Measurements from ENCODE around the gene MAU2. TPM values are rescaled to one million over a fixed set of nuclear protein-coding genes. Genes with fewer than 3 reads are reported as not detected.

The MAU2 gene
- total and polyA plus RNA-seq, 2 of the 13 experiments (the other 11 are each of a cell fraction or from before 2014, with no cell fraction given): 16.8 to 33.8 TPM

DNA sequence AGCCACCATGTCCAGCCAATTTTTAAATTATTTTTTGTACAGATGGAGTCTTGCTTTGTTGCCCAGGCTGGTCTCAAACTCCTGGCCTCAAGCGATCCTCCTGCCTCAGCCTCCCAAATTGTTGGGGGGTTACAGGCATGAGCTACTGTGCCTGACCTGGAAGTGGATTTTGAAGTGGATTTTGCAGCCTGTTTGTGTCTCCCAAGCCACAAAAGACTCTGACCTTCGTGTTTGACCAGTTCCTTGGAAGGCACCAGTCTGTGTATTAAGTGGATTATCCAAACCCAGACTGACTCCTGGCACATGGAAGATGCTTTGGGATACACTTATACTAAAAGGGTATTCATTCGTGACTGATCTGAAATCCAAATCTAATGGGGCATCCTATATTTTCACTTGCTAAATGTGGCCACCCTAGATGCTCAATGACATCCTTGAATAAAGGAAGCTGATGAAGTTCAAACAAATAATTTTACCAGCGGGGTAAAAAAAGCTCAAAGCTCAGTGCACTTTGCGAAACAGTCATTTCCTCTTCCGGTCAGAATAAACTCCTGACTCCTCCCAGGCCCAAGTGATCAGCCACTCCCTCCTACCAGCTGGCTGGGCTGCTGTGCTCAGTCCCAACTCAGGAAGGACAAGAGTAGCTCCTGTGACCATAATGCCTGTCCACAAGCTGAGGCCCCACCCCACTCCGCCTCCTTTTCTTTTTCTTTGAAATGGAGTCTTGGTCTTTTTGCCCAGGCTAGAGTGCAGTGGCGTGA, 52.2 kb downstream of the MAU2 start (continued):
- peak; percentile 66; the same call in 1 of the 2 replicates for TF ChIP-seq POGZ (CRISPR knock-in tag; IDR thresholded peaks at IDR 0.05)
- TF ChIP-seq ZNF33B (CRISPR knock-in tag; IDR thresholded peaks at IDR 0.05): no peak
- TF ChIP-seq NCOR1 (IDR thresholded peaks at IDR 0.05; ENCODE audit: borderline replicate concordance, low read length): peak; percentile 48; the same call in 1 of the 2 replicates
- TF ChIP-seq SP5 (CRISPR knock-in tag; IDR thresholded peaks at IDR 0.05; ENCODE audit: borderline replicate concordance, low read depth): peak; percentile 70; the same call in 1 of the 2 replicates
- TF ChIP-seq, protein P1, sequence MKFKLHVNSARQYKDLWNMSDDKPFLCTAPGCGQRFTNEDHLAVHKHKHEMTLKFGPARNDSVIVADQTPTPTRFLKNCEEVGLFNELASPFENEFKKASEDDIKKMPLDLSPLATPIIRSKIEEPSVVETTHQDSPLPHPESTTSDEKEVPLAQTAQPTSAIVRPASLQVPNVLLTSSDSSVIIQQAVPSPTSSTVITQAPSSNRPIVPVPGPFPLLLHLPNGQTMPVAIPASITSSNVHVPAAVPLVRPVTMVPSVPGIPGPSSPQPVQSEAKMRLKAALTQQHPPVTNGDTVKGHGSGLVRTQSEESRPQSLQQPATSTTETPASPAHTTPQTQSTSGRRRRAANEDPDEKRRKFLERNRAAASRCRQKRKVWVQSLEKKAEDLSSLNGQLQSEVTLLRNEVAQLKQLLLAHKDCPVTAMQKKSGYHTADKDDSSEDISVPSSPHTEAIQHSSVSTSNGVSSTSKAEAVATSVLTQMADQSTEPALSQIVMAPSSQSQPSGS (CRISPR knock-in tag; IDR thresholded peaks at IDR 0.05): peak; percentile 14; the same call in 1 of the 2 replicates
- peak; percentile 62; the same call in 1 of the 2 replicates for TF ChIP-seq ZNF567 (CRISPR knock-in tag; IDR thresholded peaks at IDR 0.05; ENCODE audit: borderline replicate concordance)
- TF ChIP-seq EP300 (IDR thresholded peaks at IDR 0.05; ENCODE audit: low read depth in 2 of 2, low read length in 2 of 2): peak in 1 of 2 experiments; percentile 44; a peak in 1 of 4 replicates
- no peak for TF ChIP-seq EP300 (CRISPR knock-in tag; IDR thresholded peaks at IDR 0.05; ENCODE audit: borderline replicate concordance)
- no peak for TF ChIP-seq ZFP36L2 (CRISPR knock-in tag; IDR thresholded peaks at IDR 0.05)
- no peak for TF ChIP-seq SNAPC2 (CRISPR knock-in tag; IDR thresholded peaks at IDR 0.05)
- no peak for TF ChIP-seq ZNF776 (CRISPR knock-in tag; IDR thresholded peaks at IDR 0.05)
- TF ChIP-seq, protein P2, sequence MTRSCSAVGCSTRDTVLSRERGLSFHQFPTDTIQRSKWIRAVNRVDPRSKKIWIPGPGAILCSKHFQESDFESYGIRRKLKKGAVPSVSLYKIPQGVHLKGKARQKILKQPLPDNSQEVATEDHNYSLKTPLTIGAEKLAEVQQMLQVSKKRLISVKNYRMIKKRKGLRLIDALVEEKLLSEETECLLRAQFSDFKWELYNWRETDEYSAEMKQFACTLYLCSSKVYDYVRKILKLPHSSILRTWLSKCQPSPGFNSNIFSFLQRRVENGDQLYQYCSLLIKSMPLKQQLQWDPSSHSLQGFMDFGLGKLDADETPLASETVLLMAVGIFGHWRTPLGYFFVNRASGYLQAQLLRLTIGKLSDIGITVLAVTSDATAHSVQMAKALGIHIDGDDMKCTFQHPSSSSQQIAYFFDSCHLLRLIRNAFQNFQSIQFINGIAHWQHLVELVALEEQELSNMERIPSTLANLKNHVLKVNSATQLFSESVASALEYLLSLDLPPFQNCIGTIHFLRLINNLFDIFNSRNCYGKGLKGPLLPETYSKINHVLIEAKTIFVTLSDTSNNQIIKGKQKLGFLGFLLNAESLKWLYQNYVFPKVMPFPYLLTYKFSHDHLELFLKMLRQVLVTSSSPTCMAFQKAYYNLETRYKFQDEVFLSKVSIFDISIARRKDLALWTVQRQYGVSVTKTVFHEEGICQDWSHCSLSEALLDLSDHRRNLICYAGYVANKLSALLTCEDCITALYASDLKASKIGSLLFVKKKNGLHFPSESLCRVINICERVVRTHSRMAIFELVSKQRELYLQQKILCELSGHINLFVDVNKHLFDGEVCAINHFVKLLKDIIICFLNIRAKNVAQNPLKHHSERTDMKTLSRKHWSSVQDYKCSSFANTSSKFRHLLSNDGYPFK (CRISPR knock-in tag; IDR thresholded peaks at IDR 0.05; ENCODE audit: borderline replicate concordance): no peak
- no peak for TF ChIP-seq ZNF33A (CRISPR knock-in tag; IDR thresholded peaks at IDR 0.05; ENCODE audit: borderline replicate concordance)
- TF ChIP-seq WIZ (CRISPR knock-in tag; IDR thresholded peaks at IDR 0.05): no peak
- TF ChIP-seq, protein P3, sequence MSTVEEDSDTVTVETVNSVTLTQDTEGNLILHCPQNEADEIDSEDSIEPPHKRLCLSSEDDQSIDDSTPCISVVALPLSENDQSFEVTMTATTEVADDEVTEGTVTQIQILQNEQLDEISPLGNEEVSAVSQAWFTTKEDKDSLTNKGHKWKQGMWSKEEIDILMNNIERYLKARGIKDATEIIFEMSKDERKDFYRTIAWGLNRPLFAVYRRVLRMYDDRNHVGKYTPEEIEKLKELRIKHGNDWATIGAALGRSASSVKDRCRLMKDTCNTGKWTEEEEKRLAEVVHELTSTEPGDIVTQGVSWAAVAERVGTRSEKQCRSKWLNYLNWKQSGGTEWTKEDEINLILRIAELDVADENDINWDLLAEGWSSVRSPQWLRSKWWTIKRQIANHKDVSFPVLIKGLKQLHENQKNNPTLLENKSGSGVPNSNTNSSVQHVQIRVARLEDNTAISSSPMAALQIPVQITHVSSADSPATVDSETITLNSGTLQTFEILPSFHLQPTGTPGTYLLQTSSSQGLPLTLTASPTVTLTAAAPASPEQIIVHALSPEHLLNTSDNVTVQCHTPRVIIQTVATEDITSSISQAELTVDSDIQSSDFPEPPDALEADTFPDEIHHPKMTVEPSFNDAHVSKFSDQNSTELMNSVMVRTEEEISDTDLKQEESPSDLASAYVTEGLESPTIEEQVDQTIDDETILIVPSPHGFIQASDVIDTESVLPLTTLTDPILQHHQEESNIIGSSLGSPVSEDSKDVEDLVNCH (CRISPR knock-in tag; IDR thresholded peaks at IDR 0.05): no peak
- TF ChIP-seq ZSCAN29 (CRISPR knock-in tag; conservative IDR thresholded peaks at IDR 0.05): no peak
- TF ChIP-seq SAP130 (CRISPR knock-in tag; IDR thresholded peaks at IDR 0.05; ENCODE audit: low read depth): peak; percentile 88
- peak; percentile 54; the same call in 1 of the 2 replicates for TF ChIP-seq CREM (IDR thresholded peaks at IDR 0.05)
- no peak for TF ChIP-seq CREM (CRISPR knock-in tag; IDR thresholded peaks at IDR 0.05)
- TF ChIP-seq HOXD1 (CRISPR knock-in tag; IDR thresholded peaks at IDR 0.05): no peak
- peak; percentile 81 for TF ChIP-seq GABPB1 (CRISPR knock-in tag; IDR thresholded peaks at IDR 0.05)
- TF ChIP-seq TSC22D2 (CRISPR knock-in tag; IDR thresholded peaks at IDR 0.05; ENCODE audit: borderline replicate concordance): no peak
- TF ChIP-seq SETDB1 (CRISPR knock-in tag; IDR thresholded peaks at IDR 0.05; ENCODE audit: borderline replicate concordance): no peak

Data from HepG2 (cell line).